ENCODE results near the gene FTCD.

Gene FTCD

GRCh38 chr21:46181953-46182547 is 26.7 kb upstream of the FTCD start:
- TF ChIP-seq FOXP2 (optimal IDR thresholded peaks at IDR 0.05; ENCODE audit: borderline replicate concordance, extremely low read depth, extremely low read length, insufficient read depth) (no peak), REST (IDR thresholded peaks at IDR 0.05; ENCODE audit: insufficient read depth in 1 of 2, low read depth in 2 of 2, low read length in 2 of 2) (no peak), SIN3A (IDR thresholded peaks at IDR 0.05; ENCODE audit: borderline replicate concordance, insufficient read depth, low read length) (no peak), POLR2AphosphoS5 (IDR thresholded peaks at IDR 0.05; ENCODE audit: low read depth, low read length) (no peak), TAF1 (IDR thresholded peaks at IDR 0.05; ENCODE audit: borderline replicate concordance, insufficient read depth, low read length) (no peak)

GRCh38 chr21:46181436-46181835 is 26.1 kb upstream of the FTCD start:
- TF ChIP-seq TAF1 (IDR thresholded peaks at IDR 0.05; ENCODE audit: borderline replicate concordance, insufficient read depth, low read length), result no peak
- no peak for TF ChIP-seq POLR2AphosphoS5 (IDR thresholded peaks at IDR 0.05; ENCODE audit: low read depth, low read length)
- TF ChIP-seq FOXP2 (optimal IDR thresholded peaks at IDR 0.05; ENCODE audit: borderline replicate concordance, extremely low read depth, extremely low read length, insufficient read depth), result no peak
- no peak for TF ChIP-seq REST (IDR thresholded peaks at IDR 0.05; ENCODE audit: insufficient read depth in 1 of 2, low read depth in 2 of 2, low read length in 2 of 2)
- no peak for TF ChIP-seq SIN3A (IDR thresholded peaks at IDR 0.05; ENCODE audit: borderline replicate concordance, insufficient read depth, low read length)

GRCh38 chr21:46180778-46181391 is 25.5 kb upstream of the FTCD start:
- TF ChIP-seq FOXP2 (optimal IDR thresholded peaks at IDR 0.05; ENCODE audit: borderline replicate concordance, extremely low read depth, extremely low read length, insufficient read depth) (no peak), SIN3A (IDR thresholded peaks at IDR 0.05; ENCODE audit: borderline replicate concordance, insufficient read depth, low read length) (no peak), TAF1 (IDR thresholded peaks at IDR 0.05; ENCODE audit: borderline replicate concordance, insufficient read depth, low read length) (no peak), REST (IDR thresholded peaks at IDR 0.05; ENCODE audit: insufficient read depth in 1 of 2, low read depth in 2 of 2, low read length in 2 of 2) (no peak), POLR2AphosphoS5 (IDR thresholded peaks at IDR 0.05; ENCODE audit: low read depth, low read length) (no peak)

- TF ChIP-seq REST (IDR thresholded peaks at IDR 0.05; ENCODE audit: insufficient read depth in 1 of 2, low read depth in 2 of 2, low read length in 2 of 2) (no peak), SIN3A (IDR thresholded peaks at IDR 0.05; ENCODE audit: borderline replicate concordance, insufficient read depth, low read length) (no peak), TAF1 (IDR thresholded peaks at IDR 0.05; ENCODE audit: borderline replicate concordance, insufficient read depth, low read length) (no peak), FOXP2 (optimal IDR thresholded peaks at IDR 0.05; ENCODE audit: borderline replicate concordance, extremely low read depth, extremely low read length, insufficient read depth) (no peak), POLR2AphosphoS5 (IDR thresholded peaks at IDR 0.05; ENCODE audit: low read depth, low read length) (no peak)
Observed at GRCh38 chr21:46180079-46180722, 24.8 kb upstream of the FTCD start.

All from PFSK-1 (cell line).